Left renal cortex interstitium (tissue), 4 donors: ENCODE measurements around the gene SEMA5B. TPM values are rescaled to one million over a fixed set of nuclear protein-coding genes. Genes with fewer than 3 reads are reported as not detected.

Source experiments
- DNase-seq, 4 donors: peaks; one replicate each; pipeline ENCODE4 v3.0.0-alpha.2; 2013; ENCODE audit warnings: low read depth in 4 of 4, low spot score in 2 of 4, missing footprints in 1 of 4
- polyA plus RNA-seq, 4 donors: library from polyadenylated mRNA; unstranded; fragments of 120-200 nt; gene quantifications; one replicate each; pipeline ENCODE4 v1.2.1, GENCODE V29; 2013; ENCODE audit not compliant: insufficient read length in 4 of 4

SEMA5B gene
- polyA plus RNA-seq, 4 donors, result 22.3 to 30.1 (median 25.6) TPM

GRCh38 chr3:122952520-122952919 is 75.0 kb downstream of the SEMA5B start:
- no peak for DNase-seq

- no peak for DNase-seq
These were observed 79.2 kb downstream of the SEMA5B start for GRCh38 chr3:122948408-122948807.

- no peak for DNase-seq
These were observed 79.8 kb downstream of the SEMA5B start for GRCh38 chr3:122947738-122948137.

GRCh38 chr3:122947196-122947595 is 80.4 kb downstream of the SEMA5B start:
- peak in 1 of 4 donors; percentile 65 for DNase-seq

- no peak for DNase-seq
These were observed 81.4 kb downstream of the SEMA5B start for GRCh38 chr3:122946185-122946584.

- DNase-seq, result no peak
These were observed 82.3 kb downstream of the SEMA5B start for GRCh38 chr3:122945230-122945629.

GRCh38 chr3:122944671-122945161 is 82.8 kb downstream of the SEMA5B start:
- DNase-seq, result no peak

GRCh38 chr3:122943828-122944190 is 83.8 kb downstream of the SEMA5B start:
- no peak for DNase-seq

- peak in 1 of 4 donors; percentile 36 for DNase-seq
These were observed 84.4 kb downstream of the SEMA5B start for GRCh38 chr3:122942937-122943827.

GRCh38 chr3:122942239-122942638 is 85.3 kb downstream of the SEMA5B start:
- DNase-seq, result no peak

GRCh38 chr3:122941228-122942206 is 86.0 kb downstream of the SEMA5B start:
- DNase-seq, result no peak

GRCh38 chr3:122940628-122941086 is 86.9 kb downstream of the SEMA5B start:
- no peak for DNase-seq

GRCh38 chr3:122938783-122939425 is 88.7 kb downstream of the SEMA5B start:
- DNase-seq, result no peak

GRCh38 chr3:122937745-122938144 is 89.8 kb downstream of the SEMA5B start:
- no peak for DNase-seq

GRCh38 chr3:122936986-122937385 is 90.6 kb downstream of the SEMA5B start:
- no peak for DNase-seq

- no peak for DNase-seq
These were observed 91.2 kb downstream of the SEMA5B start for GRCh38 chr3:122936335-122936734.

- no peak for DNase-seq
These were observed 93.3 kb downstream of the SEMA5B start for GRCh38 chr3:122934251-122934650.

GRCh38 chr3:122932251-122932967 is 95.2 kb downstream of the SEMA5B start:
- DNase-seq, result no peak

GRCh38 chr3:122931636-122932035 is 95.9 kb downstream of the SEMA5B start:
- no peak for DNase-seq
